ENCODE data around the gene ODAPH. TPM values are rescaled to one million over a fixed set of nuclear protein-coding genes. Genes with fewer than 3 reads are reported as not detected.
A peak's percentile ranks its signal among the peaks of the same experiment; 100 is the strongest.

The ODAPH gene
- polyA plus RNA-seq, 3 donors: not detected

DNA sequence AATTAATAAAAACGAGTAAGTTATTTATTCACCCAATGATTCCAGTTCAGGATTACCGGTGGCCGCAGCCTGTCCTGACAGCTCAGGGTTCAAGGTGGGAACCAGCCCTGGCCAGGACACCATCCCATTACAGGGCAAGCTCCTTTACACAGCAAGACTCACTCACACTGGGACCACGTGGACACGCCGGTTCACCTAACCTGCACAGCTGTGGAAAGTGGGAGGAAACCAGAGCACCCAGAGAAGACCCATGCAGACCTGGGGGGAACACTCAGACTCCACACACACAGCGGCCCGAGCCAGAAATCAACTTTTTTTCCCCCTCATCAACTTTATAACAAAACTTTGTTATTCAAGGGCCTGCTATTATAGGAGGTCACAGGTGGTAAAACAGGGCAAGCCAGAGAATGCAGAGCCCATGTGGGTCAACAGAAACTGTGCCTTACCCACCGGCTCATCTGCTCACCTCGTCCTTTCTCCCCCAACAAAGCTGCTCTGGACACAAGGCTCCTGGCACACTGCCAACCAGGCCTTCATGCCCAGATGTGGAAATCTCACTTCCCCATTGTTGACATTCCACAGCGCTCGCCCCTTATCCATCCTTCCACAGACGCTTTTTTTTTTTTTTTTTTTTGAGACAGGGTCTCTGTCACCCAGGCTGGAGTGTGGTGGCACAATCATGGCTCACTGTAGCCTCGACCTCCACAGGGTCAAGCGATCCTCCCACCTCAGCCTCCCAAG is 8.0 kb upstream of the ODAPH start:
- H3K4me3 Mint-ChIP-seq: no peak overlapping the region
- H3K27me3 ChIP-seq (ENCODE audit: control insufficient read depth in 2 of 2, insufficient read depth in 2 of 2, low read length in 2 of 2): no peaks in the 10 kb centered on the region
- TF ChIP-seq, protein P1, sequence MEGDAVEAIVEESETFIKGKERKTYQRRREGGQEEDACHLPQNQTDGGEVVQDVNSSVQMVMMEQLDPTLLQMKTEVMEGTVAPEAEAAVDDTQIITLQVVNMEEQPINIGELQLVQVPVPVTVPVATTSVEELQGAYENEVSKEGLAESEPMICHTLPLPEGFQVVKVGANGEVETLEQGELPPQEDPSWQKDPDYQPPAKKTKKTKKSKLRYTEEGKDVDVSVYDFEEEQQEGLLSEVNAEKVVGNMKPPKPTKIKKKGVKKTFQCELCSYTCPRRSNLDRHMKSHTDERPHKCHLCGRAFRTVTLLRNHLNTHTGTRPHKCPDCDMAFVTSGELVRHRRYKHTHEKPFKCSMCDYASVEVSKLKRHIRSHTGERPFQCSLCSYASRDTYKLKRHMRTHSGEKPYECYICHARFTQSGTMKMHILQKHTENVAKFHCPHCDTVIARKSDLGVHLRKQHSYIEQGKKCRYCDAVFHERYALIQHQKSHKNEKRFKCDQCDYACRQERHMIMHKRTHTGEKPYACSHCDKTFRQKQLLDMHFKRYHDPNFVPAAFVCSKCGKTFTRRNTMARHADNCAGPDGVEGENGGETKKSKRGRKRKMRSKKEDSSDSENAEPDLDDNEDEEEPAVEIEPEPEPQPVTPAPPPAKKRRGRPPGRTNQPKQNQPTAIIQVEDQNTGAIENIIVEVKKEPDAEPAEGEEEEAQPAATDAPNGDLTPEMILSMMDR (IDR thresholded peaks at IDR 0.05): no peak
- DNase-seq: peak; percentile 35 to 58 (median 51)
- H3K27ac Mint-ChIP-seq: peak overlapping the region in 1 of 7 donors; percentile 27
- peaks cover 0 to 4% (median 0%) of the 10 kb centered on the region in 7 donors for H3K9me3 Mint-ChIP-seq
- no peak overlapping the region for H3K27ac ChIP-seq (ENCODE audit: low read depth in 1 of 2, low read length in 2 of 2)
- no peak overlapping the region for H3K4me2 ChIP-seq (replicated peaks; ENCODE audit: extremely low read depth, low read length, poor library complexity, severe bottlenecking)
- H3K79me2 ChIP-seq (ENCODE audit: insufficient read depth, low read length): no peaks in the 10 kb centered on the region
- H3K27me3 Mint-ChIP-seq (ENCODE audit: low read depth in 3 of 3): peaks cover 0 to 1% (median 1%) of the 10 kb centered on the region in 3 donors
- H3K4me1 ChIP-seq (ENCODE audit: control insufficient read depth in 1 of 2, insufficient read depth in 2 of 2, low read length in 2 of 2): peaks cover 5% of the 10 kb centered on the region in 2 donors
- no peaks in the 10 kb centered on the region for H3K9me3 ChIP-seq (replicated peaks in 1 of 2; ENCODE audit: control insufficient read depth in 1 of 2, insufficient read depth in 1 of 2, low read length in 2 of 2)
- peaks cover 6% of the 10 kb centered on the region for H3K4me1 Mint-ChIP-seq
- no peak overlapping the region for H2AFZ ChIP-seq (ENCODE audit: insufficient read depth, low read depth, low read length, poor library complexity, severe bottlenecking)
- no peaks in the 10 kb centered on the region for H4K20me1 ChIP-seq (ENCODE audit: insufficient read depth, low read length)
- WGBS (ENCODE audit: insufficient coverage): 11% methylated on average over 2 of the region's 15 CpGs
- peaks cover 6 to 12% of the 10 kb centered on the region in 2 donors for H3K36me3 ChIP-seq (replicated peaks in 1 of 2; ENCODE audit: control insufficient read depth in 1 of 2, insufficient read depth in 2 of 2, low read length in 2 of 2)
- H3K9ac ChIP-seq (ENCODE audit: insufficient read depth, low read length, poor library complexity, severe bottlenecking): no peak overlapping the region
- intact Hi-C loops (cut with micrococcal nuclease): no loop called here
- H3K36me3 Mint-ChIP-seq: peaks cover 0 to 9% of the 10 kb centered on the region in 2 donors
- H3K4me3 ChIP-seq (replicated peaks in 1 of 3; ENCODE audit: low read depth in 2 of 3, low read length in 3 of 3): no peak overlapping the region

- Histone ChIP-seq H3K4me1 (ENCODE audit: control insufficient read depth in 1 of 2, insufficient read depth in 2 of 2, low read length in 2 of 2) (peaks cover 5% of the 10 kb centered on the region in 2 donors), H4K20me1 (ENCODE audit: insufficient read depth, low read length) (no peaks in the 10 kb centered on the region), H3K36me3 (replicated peaks in 1 of 2; ENCODE audit: control insufficient read depth in 1 of 2, insufficient read depth in 2 of 2, low read length in 2 of 2) (peaks cover 6 to 12% of the 10 kb centered on the region in 2 donors), H2AFZ (ENCODE audit: insufficient read depth, low read depth, low read length, poor library complexity, severe bottlenecking) (no peak overlapping the region), H3K9me3 (replicated peaks in 1 of 2; ENCODE audit: control insufficient read depth in 1 of 2, insufficient read depth in 1 of 2, low read length in 2 of 2) (no peaks in the 10 kb centered on the region), H3K79me2 (ENCODE audit: insufficient read depth, low read length) (no peaks in the 10 kb centered on the region), H3K4me2 (replicated peaks; ENCODE audit: extremely low read depth, low read length, poor library complexity, severe bottlenecking) (no peak overlapping the region), H3K27ac (ENCODE audit: low read depth in 1 of 2, low read length in 2 of 2) (no peak overlapping the region), H3K4me3 (replicated peaks in 1 of 3; ENCODE audit: low read depth in 2 of 3, low read length in 3 of 3) (no peak overlapping the region), H3K27me3 (ENCODE audit: control insufficient read depth in 2 of 2, insufficient read depth in 2 of 2, low read length in 2 of 2) (no peaks in the 10 kb centered on the region), H3K9ac (ENCODE audit: insufficient read depth, low read length, poor library complexity, severe bottlenecking) (no peak overlapping the region)
- intact Hi-C loops (cut with micrococcal nuclease): no loop called here
- H3K9me3 Mint-ChIP-seq: peaks cover 0 to 4% (median 0%) of the 10 kb centered on the region in 7 donors
- H3K27ac Mint-ChIP-seq: no peak overlapping the region
- peaks cover 0 to 4% of the 10 kb centered on the region in 2 donors for H3K36me3 Mint-ChIP-seq
- TF ChIP-seq, protein P1 (IDR thresholded peaks at IDR 0.05): no peak
- H3K4me1 Mint-ChIP-seq: peaks cover 6% of the 10 kb centered on the region
- H3K4me3 Mint-ChIP-seq: no peak overlapping the region
- peaks cover 0 to 1% (median 1%) of the 10 kb centered on the region in 3 donors for H3K27me3 Mint-ChIP-seq (ENCODE audit: low read depth in 3 of 3)
- WGBS (ENCODE audit: insufficient coverage): 95% methylated on average over 2 of the region's 2 CpGs
- DNase-seq: no peak
Measured at GRCh38 chr4:75549019-75549418, 6.8 kb upstream of the ODAPH start.

Data from CD14-positive monocyte (primary cell).